Caki2 (cell line): ENCODE data around the gene SPTBN5. TPM values are rescaled to one million over a fixed set of nuclear protein-coding genes. Genes with fewer than 3 reads are reported as not detected.

ENCODE experiments used
- DNase-seq: peaks from one replicate; pipeline ENCODE4 v3.0.0-alpha.2; 2015; ENCODE audit warnings: low read depth
- in situ Hi-C: cut with HindIII; loops from 2 replicates; pipeline ENCODE4 v1.10.0; 2016; ENCODE audit warnings: low sequenced_read_pairs, low pct_unique_long_range_greater_than_20kb, mixed read lengths
- total RNA-seq: library from RNA; depleted of rRNA; stranded (reverse); fragments of >200 nt; shearing (Covaris generic); gene quantifications from 2 replicates; pipeline ENCODE4 v1.2.3, GENCODE V29; 2014; ENCODE audit warnings: low replicate concordance

SPTBN5 gene
- total RNA-seq, 1 experiment from 2014 or later, result not detected

GRCh38 chr15:41878355-41878699 is 15.5 kb downstream of the SPTBN5 start:
- in situ Hi-C loops, result no loop called here
- DNase-seq, result no peak

- in situ Hi-C loops, result no loop called here
- no peak for DNase-seq
Measured at GRCh38 chr15:41877631-41878354, 16.1 kb downstream of the SPTBN5 start.

- no peak for DNase-seq
- in situ Hi-C loops, result no loop called here
Measured at GRCh38 chr15:41876689-41877088, 17.2 kb downstream of the SPTBN5 start.

GRCh38 chr15:41876007-41876406 is 17.8 kb downstream of the SPTBN5 start:
- in situ Hi-C loops, result no loop called here
- DNase-seq, result no peak

- no peak for DNase-seq
- in situ Hi-C loops, result no loop called here
Measured at GRCh38 chr15:41874736-41875135, 19.1 kb downstream of the SPTBN5 start.

- DNase-seq, result no peak
- in situ Hi-C loops, result no loop called here
Measured at GRCh38 chr15:41873711-41874110, 20.1 kb downstream of the SPTBN5 start.

- in situ Hi-C loops, result no loop called here
- no peak for DNase-seq
Measured at GRCh38 chr15:41872166-41872747, 21.6 kb downstream of the SPTBN5 start.

- in situ Hi-C loops, result no loop called here
- no peak for DNase-seq
Measured at GRCh38 chr15:41871175-41871905, 22.5 kb downstream of the SPTBN5 start.

- DNase-seq, result no peak
- in situ Hi-C loops, result no loop called here
Measured at GRCh38 chr15:41870689-41871081, 23.2 kb downstream of the SPTBN5 start.

- DNase-seq, result no peak
- in situ Hi-C loops, result no loop called here
Measured at GRCh38 chr15:41869770-41870688, 23.8 kb downstream of the SPTBN5 start.

- in situ Hi-C loops, result no loop called here
- no peak for DNase-seq
Measured at GRCh38 chr15:41868321-41868720, 25.5 kb downstream of the SPTBN5 start.

- no peak for DNase-seq
- in situ Hi-C loops, result no loop called here
Measured at GRCh38 chr15:41866872-41867579, 26.8 kb downstream of the SPTBN5 start.

GRCh38 chr15:41866263-41866703 is 27.6 kb downstream of the SPTBN5 start:
- no peak for DNase-seq
- in situ Hi-C loops, result no loop called here

GRCh38 chr15:41865490-41866055 is 28.3 kb downstream of the SPTBN5 start:
- in situ Hi-C loops, result no loop called here
- no peak for DNase-seq

- in situ Hi-C loops, result no loop called here
- no peak for DNase-seq
Measured at GRCh38 chr15:41862515-41863116, 31.2 kb downstream of the SPTBN5 start.

GRCh38 chr15:41861736-41862356 is 32.0 kb downstream of the SPTBN5 start:
- in situ Hi-C loops, result no loop called here

More at GRCh38 chr15:41861736-41862356, 32.0 kb downstream of the SPTBN5 start:
- DNase-seq, result no peak
